ENCODE measurements around the gene NMRAL1.

NMRAL1 gene

GRCh38 chr16:4510131-4510530 lies 35.7 kb upstream of the NMRAL1 start:
- peaks cover 60% of the 10 kb centered on the region for H3K36me3 Mint-ChIP-seq
- H3K27me3 Mint-ChIP-seq: no peaks in the 10 kb centered on the region
- no peaks in the 10 kb centered on the region for H3K9me3 Mint-ChIP-seq
- ATAC-seq: no peak
- peak overlapping the region; percentile 49 for H3K27ac Mint-ChIP-seq
- peaks cover 48% of the 10 kb centered on the region for H3K4me1 Mint-ChIP-seq
- H3K4me3 Mint-ChIP-seq: no peak overlapping the region

- H3K9me3 Mint-ChIP-seq: no peaks in the 10 kb centered on the region
- no peak for ATAC-seq
- no peaks in the 10 kb centered on the region for H3K27me3 Mint-ChIP-seq
- peaks cover 47% of the 10 kb centered on the region for H3K4me1 Mint-ChIP-seq
- peaks cover 60% of the 10 kb centered on the region for H3K36me3 Mint-ChIP-seq
- no peak overlapping the region for H3K27ac Mint-ChIP-seq
- no peak overlapping the region for H3K4me3 Mint-ChIP-seq
Observed at GRCh38 chr16:4509420-4509819, 35.0 kb upstream of the NMRAL1 start.

- Mint-ChIP-seq H3K27ac (no peak overlapping the region), H3K4me1 (peaks cover 44% of the 10 kb centered on the region), H3K4me3 (no peak overlapping the region), H3K36me3 (peaks cover 60% of the 10 kb centered on the region), H3K27me3 (no peaks in the 10 kb centered on the region), H3K9me3 (no peaks in the 10 kb centered on the region)
- no peak for ATAC-seq
Observed at GRCh38 chr16:4508806-4509205, 34.4 kb upstream of the NMRAL1 start.

- Mint-ChIP-seq H3K36me3 (peaks cover 53% of the 10 kb centered on the region), H3K27ac (peak overlapping the region; percentile 89), H3K27me3 (no peaks in the 10 kb centered on the region)
Observed at GRCh38 chr16:4507588-4508345, 33.3 kb upstream of the NMRAL1 start.

GRCh38 chr16:4506450-4506849 lies 32.0 kb upstream of the NMRAL1 start:
- H3K27me3 Mint-ChIP-seq: no peaks in the 10 kb centered on the region
- peak; percentile 56 for ATAC-seq
- peaks cover 44% of the 10 kb centered on the region for H3K4me1 Mint-ChIP-seq
- H3K36me3 Mint-ChIP-seq: peaks cover 40% of the 10 kb centered on the region
- H3K9me3 Mint-ChIP-seq: no peaks in the 10 kb centered on the region
- H3K27ac Mint-ChIP-seq: peak overlapping the region; percentile 89
- no peak overlapping the region for H3K4me3 Mint-ChIP-seq

More at GRCh38 chr16:4507588-4508345, 33.3 kb upstream of the NMRAL1 start:
- no peak for ATAC-seq
- Mint-ChIP-seq H3K4me1 (peaks cover 46% of the 10 kb centered on the region), H3K4me3 (no peak overlapping the region), H3K9me3 (no peaks in the 10 kb centered on the region)

GRCh38 chr16:4505356-4506147 lies 31.1 kb upstream of the NMRAL1 start:
- Mint-ChIP-seq H3K27me3 (no peaks in the 10 kb centered on the region), H3K36me3 (peaks cover 31% of the 10 kb centered on the region), H3K4me1 (peaks cover 47% of the 10 kb centered on the region), H3K4me3 (peak overlapping the region; percentile 1), H3K9me3 (no peaks in the 10 kb centered on the region), H3K27ac (peak overlapping the region; percentile 89)
- ATAC-seq: peak; percentile 99

- Mint-ChIP-seq H3K9me3 (no peaks in the 10 kb centered on the region), H3K27me3 (no peaks in the 10 kb centered on the region), H3K27ac (peak overlapping the region; percentile 89), H3K4me3 (no peak overlapping the region), H3K4me1 (peaks cover 44% of the 10 kb centered on the region), H3K36me3 (peaks cover 1% of the 10 kb centered on the region)
- ATAC-seq: no peak
Observed at GRCh38 chr16:4501071-4501478, 26.6 kb upstream of the NMRAL1 start.

GRCh38 chr16:4500272-4500671 lies 25.8 kb upstream of the NMRAL1 start:
- H3K4me3 Mint-ChIP-seq: no peak overlapping the region
- ATAC-seq: no peak
- H3K36me3 Mint-ChIP-seq: no peaks in the 10 kb centered on the region
- no peaks in the 10 kb centered on the region for H3K9me3 Mint-ChIP-seq
- H3K4me1 Mint-ChIP-seq: peaks cover 36% of the 10 kb centered on the region
- peak overlapping the region; percentile 57 for H3K27ac Mint-ChIP-seq
- H3K27me3 Mint-ChIP-seq: no peaks in the 10 kb centered on the region

- H3K27me3 Mint-ChIP-seq: no peaks in the 10 kb centered on the region
- H3K36me3 Mint-ChIP-seq: no peaks in the 10 kb centered on the region
- H3K9me3 Mint-ChIP-seq: no peaks in the 10 kb centered on the region
- ATAC-seq: no peak
- peaks cover 28% of the 10 kb centered on the region for H3K4me1 Mint-ChIP-seq
- H3K27ac Mint-ChIP-seq: no peak overlapping the region
- no peak overlapping the region for H3K4me3 Mint-ChIP-seq
Observed at GRCh38 chr16:4499196-4499555, 24.8 kb upstream of the NMRAL1 start.

- H3K4me1 Mint-ChIP-seq: peaks cover 24% of the 10 kb centered on the region
- H3K36me3 Mint-ChIP-seq: no peaks in the 10 kb centered on the region
- ATAC-seq: no peak
Observed at GRCh38 chr16:4498546-4499195, 24.2 kb upstream of the NMRAL1 start.

GRCh38 chr16:4496305-4496704 lies 21.9 kb upstream of the NMRAL1 start:
- Mint-ChIP-seq H3K4me3 (no peak overlapping the region), H3K4me1 (peaks cover 15% of the 10 kb centered on the region), H3K27me3 (no peaks in the 10 kb centered on the region), H3K27ac (no peak overlapping the region), H3K9me3 (no peaks in the 10 kb centered on the region), H3K36me3 (peaks cover 5% of the 10 kb centered on the region)
- no peak for ATAC-seq

More at GRCh38 chr16:4498546-4499195, 24.2 kb upstream of the NMRAL1 start:
- Mint-ChIP-seq H3K27ac (no peak overlapping the region), H3K27me3 (no peaks in the 10 kb centered on the region), H3K9me3 (no peaks in the 10 kb centered on the region), H3K4me3 (no peak overlapping the region)

GRCh38 chr16:4495766-4496165 lies 21.3 kb upstream of the NMRAL1 start:
- Mint-ChIP-seq H3K9me3 (no peaks in the 10 kb centered on the region), H3K4me3 (no peak overlapping the region), H3K4me1 (peaks cover 11% of the 10 kb centered on the region), H3K27me3 (no peaks in the 10 kb centered on the region), H3K27ac (no peak overlapping the region), H3K36me3 (peaks cover 5% of the 10 kb centered on the region)
- ATAC-seq: no peak

GRCh38 chr16:4494746-4495490 lies 20.5 kb upstream of the NMRAL1 start:
- peaks cover 12% of the 10 kb centered on the region for H3K4me1 Mint-ChIP-seq

GRCh38 chr16:4491898-4492297 lies 17.5 kb upstream of the NMRAL1 start:
- H3K27me3 Mint-ChIP-seq: no peaks in the 10 kb centered on the region
- no peaks in the 10 kb centered on the region for H3K9me3 Mint-ChIP-seq
- H3K4me3 Mint-ChIP-seq: no peak overlapping the region
- peaks cover 17% of the 10 kb centered on the region for H3K4me1 Mint-ChIP-seq
- H3K27ac Mint-ChIP-seq: no peak overlapping the region
- ATAC-seq: no peak
- H3K36me3 Mint-ChIP-seq: peaks cover 18% of the 10 kb centered on the region

More at GRCh38 chr16:4494746-4495490, 20.5 kb upstream of the NMRAL1 start:
- Mint-ChIP-seq H3K27ac (no peak overlapping the region), H3K9me3 (no peaks in the 10 kb centered on the region), H3K4me3 (no peak overlapping the region), H3K36me3 (peaks cover 5% of the 10 kb centered on the region), H3K27me3 (no peaks in the 10 kb centered on the region)
- ATAC-seq: no peak

GRCh38 chr16:4489030-4489429 lies 14.6 kb upstream of the NMRAL1 start:
- no peaks in the 10 kb centered on the region for H3K9me3 Mint-ChIP-seq
- ATAC-seq: no peak
- no peak overlapping the region for H3K27ac Mint-ChIP-seq
- H3K36me3 Mint-ChIP-seq: peaks cover 25% of the 10 kb centered on the region
- no peak overlapping the region for H3K4me3 Mint-ChIP-seq
- H3K27me3 Mint-ChIP-seq: no peaks in the 10 kb centered on the region
- peaks cover 23% of the 10 kb centered on the region for H3K4me1 Mint-ChIP-seq
